ENCODE data around the gene ERBIN. TPM values are rescaled to one million over a fixed set of nuclear protein-coding genes. Genes with fewer than 3 reads are reported as not detected.

Gene ERBIN
- total RNA-seq, 1 experiment from 2014 or later: 70.6 TPM

DNA sequence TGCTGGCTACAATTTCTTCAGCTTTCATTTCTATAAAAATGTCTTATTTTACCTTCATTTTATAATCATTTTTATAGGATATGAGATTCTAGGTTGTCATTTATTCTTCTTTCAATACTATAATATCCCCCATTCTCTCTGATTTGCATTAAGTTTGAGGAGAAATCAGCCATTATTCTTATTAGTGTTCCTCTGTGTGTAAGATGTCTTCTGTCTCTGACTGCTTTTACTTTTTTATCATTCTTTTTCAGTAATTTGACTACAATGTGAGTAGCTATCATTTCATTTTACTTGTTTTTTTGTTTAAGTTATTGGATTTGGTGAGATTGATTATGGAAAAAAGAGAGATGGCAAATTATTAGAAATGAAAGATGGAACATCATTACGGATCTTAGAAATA, 204.1 kb downstream of the ERBIN start:
- no peak for DNase-seq
- Histone ChIP-seq H3K4me1 (no peaks in the 10 kb centered on the region), H3K36me3 (no peaks in the 10 kb centered on the region), H3K27me3 (no peaks in the 10 kb centered on the region), H3K9me3 (replicated peaks) (peaks cover 3% of the 10 kb centered on the region; the same call in 1 of the 2 replicates), H3K4me3 (no peak overlapping the region), H3K27ac (no peak overlapping the region)

Other genes starting within 250 kb of the ERBIN start
- 15.2 and 15.3 TPM in 2 replicates for gene SGTB, start 204.5 kb upstream of the ERBIN start, total RNA-seq (2014; rRNA removed; shearing (Covaris generic))
- gene NLN, start 204.4 kb upstream of the ERBIN start, total RNA-seq (2014; rRNA removed; shearing (Covaris generic)): 32.0 and 35.0 TPM in 2 replicates
- gene SREK1, start 217.7 kb downstream of the ERBIN start, total RNA-seq (2014; rRNA removed; shearing (Covaris generic)): 67.5 and 103 TPM in 2 replicates

All from SJCRH30 (cell line).